CD14-positive monocyte (primary cell): ENCODE data around the gene TMEM129. TPM values are rescaled to one million over a fixed set of nuclear protein-coding genes. Genes with fewer than 3 reads are reported as not detected.
A peak's percentile ranks its signal among the peaks of the same experiment; 100 is the strongest.

Experiments used
- DNase-seq, 3 donors: peaks; one replicate each; pipeline ENCODE4 v3.0.0-alpha.2; 2011 to 2022
- H2AFZ ChIP-seq: 2 replicates; pipeline ENCODE4 v1.6.0; 2012; ENCODE audit warnings: mild to moderate bottlenecking, low read depth, low read length, inconsistent platforms; ENCODE audit not compliant: insufficient read depth, poor library complexity, severe bottlenecking
- H3K27ac ChIP-seq, 2 donors: 1 replicate in 1 of 2; 2 replicates in 1 of 2; pipeline ENCODE4 v1.5.1; 2012 to 2013; ENCODE audit warnings: low read length in 2 of 2, control low read depth in 1 of 2, inconsistent platforms in 1 of 2, low read depth in 1 of 2, mild to moderate bottlenecking in 1 of 2
- H3K27me3 ChIP-seq, 2 donors: one replicate each; pipeline versions ENCODE4 v1.6.0 to v1.6.1; 2011 to 2013; ENCODE audit warnings: low read length in 2 of 2; ENCODE audit not compliant: control insufficient read depth in 2 of 2, insufficient read depth in 2 of 2
- H3K36me3 ChIP-seq, 2 donors: replicated peaks in 1 of 2; 1 replicate in 1 of 2; 2 replicates in 1 of 2; pipeline versions ENCODE4 v1.5.1 to v1.6.1; 2012 to 2013; ENCODE audit warnings: low read length in 2 of 2, control low read depth in 1 of 2, inconsistent platforms in 1 of 2, mild to moderate bottlenecking in 1 of 2; ENCODE audit not compliant: insufficient read depth in 2 of 2, control insufficient read depth in 1 of 2
- H3K4me1 ChIP-seq, 2 donors: 1 replicate in 1 of 2; 2 replicates in 1 of 2; pipeline versions ENCODE4 v1.5.1 to v1.6.1; 2012 to 2013; ENCODE audit warnings: low read length in 2 of 2, control low read depth in 1 of 2, inconsistent platforms in 1 of 2, mild to moderate bottlenecking in 1 of 2, moderate library complexity in 1 of 2; ENCODE audit not compliant: insufficient read depth in 2 of 2, control insufficient read depth in 1 of 2
- H3K4me2 ChIP-seq: replicated peaks from 2 replicates; pipeline ENCODE3; 2012; ENCODE audit warnings: low read length, moderate library complexity, mild to moderate bottlenecking; ENCODE audit not compliant: poor library complexity, severe bottlenecking; ENCODE audit errors: extremely low read depth
- H3K4me3 ChIP-seq, 3 experiments: fragments of 200-600 bp in 1 of 3; sonication (generic) in 1 of 3; replicated peaks in 1 of 3; 1 replicate in 2 of 3; 2 replicates in 1 of 3; pipeline ENCODE4 v1.5.1; 2011 to 2013; ENCODE audit warnings: low read length in 3 of 3, mild to moderate bottlenecking in 3 of 3, control low read depth in 2 of 3, low read depth in 2 of 3, inconsistent platforms in 1 of 3, moderate library complexity in 1 of 3
- H3K79me2 ChIP-seq: 2 replicates; pipeline ENCODE4 v1.6.0; 2012; ENCODE audit warnings: mild to moderate bottlenecking, control low read depth, inconsistent platforms, low read length, moderate library complexity; ENCODE audit not compliant: insufficient read depth
- H3K9ac ChIP-seq: 2 replicates; pipeline ENCODE4 v1.6.0; 2017; ENCODE audit warnings: low read length, mild to moderate bottlenecking; ENCODE audit not compliant: insufficient read depth, poor library complexity, severe bottlenecking
- H3K9me3 ChIP-seq, 2 donors: replicated peaks in 1 of 2; 1 replicate in 1 of 2; 2 replicates in 1 of 2; pipeline versions ENCODE4 v1.5.1 to v1.6.1; 2012 to 2013; ENCODE audit warnings: low read length in 2 of 2, control low read depth in 1 of 2; ENCODE audit not compliant: control insufficient read depth in 1 of 2, insufficient read depth in 1 of 2
- H4K20me1 ChIP-seq: 2 replicates; pipeline ENCODE4 v1.6.0; 2012; ENCODE audit warnings: mild to moderate bottlenecking, low read length, control low read depth, moderate library complexity; ENCODE audit not compliant: insufficient read depth
- H3K27ac Mint-ChIP-seq, 7 donors: one replicate each; pipeline ENCODE4 v1.8.0; 2020; ENCODE audit warnings: mild to moderate bottlenecking in 7 of 7, mixed read lengths in 7 of 7, moderate library complexity in 6 of 7, inconsistent platforms in 2 of 7
- H3K27me3 Mint-ChIP-seq, 3 donors: one replicate each; pipeline ENCODE4 v1.8.0; 2021 to 2022; ENCODE audit warnings: low read depth in 3 of 3, mild to moderate bottlenecking in 3 of 3, mixed read lengths in 3 of 3, moderate library complexity in 3 of 3, inconsistent platforms in 1 of 3
- H3K36me3 Mint-ChIP-seq, 2 donors: one replicate each; pipeline ENCODE4 v1.8.0; 2020; ENCODE audit warnings: mixed read lengths in 2 of 2, inconsistent platforms in 1 of 2, mild to moderate bottlenecking in 1 of 2
- H3K4me1 Mint-ChIP-seq: one replicate; pipeline ENCODE4 v1.8.0; 2020; ENCODE audit warnings: mild to moderate bottlenecking, mixed read lengths
- H3K4me3 Mint-ChIP-seq, 2 donors: one replicate each; pipeline ENCODE4 v1.8.0; 2020; ENCODE audit warnings: mild to moderate bottlenecking in 2 of 2, mixed read lengths in 2 of 2, moderate library complexity in 1 of 2
- H3K9me3 Mint-ChIP-seq, 7 donors: one replicate each; pipeline ENCODE4 v1.8.0; 2020 to 2022; ENCODE audit warnings: mixed read lengths in 7 of 7, mild to moderate bottlenecking in 6 of 7, moderate library complexity in 6 of 7, inconsistent platforms in 2 of 7
- WGBS: methylation state at CpG from one replicate; pipeline ENCODE4 v1.1.5; 2013; ENCODE audit warnings: missing lambda C conversion rate; ENCODE audit not compliant: insufficient coverage; 5-methylcytosine and 5-hydroxymethylcytosine counted together
- intact Hi-C, 2 donors: fragments of 100-400 bp; cut with micrococcal nuclease; formaldehyde crosslinking; loops; one replicate each; pipeline versions ENCODE4 v1.15.0 to v1.15.1; 2023
- polyA plus RNA-seq, 3 donors: library from polyadenylated mRNA; depleted of rRNA in 1 of 3; unstranded in 2 of 3; stranded (reverse) in 1 of 3; fragments of 300-500 nt in 2 of 3; fragments of >200 nt in 1 of 3; fragmentation: Illumina TruSeq in 2 of 3; gene quantifications; 1 replicate in 2 of 3; 2 replicates in 1 of 3; pipeline ENCODE4 v1.2.3, GENCODE V29; 2012 to 2021
- TF ChIP-seq, protein P1 (sequence below): fragments of 200-600 bp; IDR thresholded peaks from one replicate; pipeline ENCODE4 v1.8.0; 2022; ENCODE audit warnings: antibody characterized with exemption, mild to moderate bottlenecking

TMEM129 gene
- polyA plus RNA-seq, 3 donors, result 22.4 to 40.2 (median 24.1) TPM

GRCh38 chr4:1743975-1744374, 22.9 kb upstream of the TMEM129 start:
- Mint-ChIP-seq H3K9me3 (peaks cover 0 to 6% (median 0%) of the 10 kb centered on the region in 7 donors), H3K27ac (peak overlapping the region in 4 of 7 donors; percentile 25 to 46 (median 34)), H3K4me1 (peaks cover 4% of the 10 kb centered on the region), H3K4me3 (no peak overlapping the region), H3K27me3 (peaks cover 1 to 6% (median 1%) of the 10 kb centered on the region in 3 donors), H3K36me3 (peaks cover 48 to 68% of the 10 kb centered on the region in 2 donors)
- peaks cover 5 to 6% of the 10 kb centered on the region in 2 donors for H3K4me1 ChIP-seq
- H3K27me3 ChIP-seq, result peaks cover 0 to 6% of the 10 kb centered on the region in 2 donors
- intact Hi-C loops, result no loop called here
- TF ChIP-seq, protein P1, sequence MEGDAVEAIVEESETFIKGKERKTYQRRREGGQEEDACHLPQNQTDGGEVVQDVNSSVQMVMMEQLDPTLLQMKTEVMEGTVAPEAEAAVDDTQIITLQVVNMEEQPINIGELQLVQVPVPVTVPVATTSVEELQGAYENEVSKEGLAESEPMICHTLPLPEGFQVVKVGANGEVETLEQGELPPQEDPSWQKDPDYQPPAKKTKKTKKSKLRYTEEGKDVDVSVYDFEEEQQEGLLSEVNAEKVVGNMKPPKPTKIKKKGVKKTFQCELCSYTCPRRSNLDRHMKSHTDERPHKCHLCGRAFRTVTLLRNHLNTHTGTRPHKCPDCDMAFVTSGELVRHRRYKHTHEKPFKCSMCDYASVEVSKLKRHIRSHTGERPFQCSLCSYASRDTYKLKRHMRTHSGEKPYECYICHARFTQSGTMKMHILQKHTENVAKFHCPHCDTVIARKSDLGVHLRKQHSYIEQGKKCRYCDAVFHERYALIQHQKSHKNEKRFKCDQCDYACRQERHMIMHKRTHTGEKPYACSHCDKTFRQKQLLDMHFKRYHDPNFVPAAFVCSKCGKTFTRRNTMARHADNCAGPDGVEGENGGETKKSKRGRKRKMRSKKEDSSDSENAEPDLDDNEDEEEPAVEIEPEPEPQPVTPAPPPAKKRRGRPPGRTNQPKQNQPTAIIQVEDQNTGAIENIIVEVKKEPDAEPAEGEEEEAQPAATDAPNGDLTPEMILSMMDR, result no peak
- H3K4me2 ChIP-seq, result no peak overlapping the region
- WGBS, result 95% methylated on average over 6 of the region's 6 CpGs
- no peak overlapping the region for H3K4me3 ChIP-seq
- no peak for DNase-seq
- peaks cover 56 to 68% of the 10 kb centered on the region in 2 donors for H3K36me3 ChIP-seq
- H3K27ac ChIP-seq, result no peak overlapping the region
- peaks cover 29% of the 10 kb centered on the region for H4K20me1 ChIP-seq
- no peaks in the 10 kb centered on the region for H3K9me3 ChIP-seq
- H3K9ac ChIP-seq, result no peak overlapping the region
- peaks cover 11% of the 10 kb centered on the region for H3K79me2 ChIP-seq
- H2AFZ ChIP-seq, result no peak overlapping the region

GRCh38 chr4:1743551-1743950, 22.4 kb upstream of the TMEM129 start:
- no peak overlapping the region for H2AFZ ChIP-seq
- peaks cover 29% of the 10 kb centered on the region for H4K20me1 ChIP-seq
- H3K79me2 ChIP-seq, result peaks cover 11% of the 10 kb centered on the region
- 91% methylated on average over 9 of the region's 12 CpGs for WGBS
- peaks cover 0 to 6% of the 10 kb centered on the region in 2 donors for H3K27me3 ChIP-seq
- DNase-seq, result no peak
- H3K27me3 Mint-ChIP-seq, result peaks cover 1 to 5% (median 1%) of the 10 kb centered on the region in 3 donors
- H3K9me3 Mint-ChIP-seq, result peaks cover 3 to 10% (median 4%) of the 10 kb centered on the region in 7 donors
- peaks cover 3 to 4% of the 10 kb centered on the region in 2 donors for H3K4me1 ChIP-seq
- peaks cover 4% of the 10 kb centered on the region for H3K4me1 Mint-ChIP-seq
- peaks cover 52 to 72% of the 10 kb centered on the region in 2 donors for H3K36me3 Mint-ChIP-seq
- no peak overlapping the region for H3K4me2 ChIP-seq
- intact Hi-C loops, result no loop called here
- H3K9ac ChIP-seq, result no peak overlapping the region
- TF ChIP-seq, protein P1, result no peak
- H3K4me3 Mint-ChIP-seq, result no peak overlapping the region
- peaks cover 61 to 73% of the 10 kb centered on the region in 2 donors for H3K36me3 ChIP-seq
- peaks cover 2% of the 10 kb centered on the region in 2 donors for H3K9me3 ChIP-seq
- no peak overlapping the region for H3K27ac ChIP-seq
- peak overlapping the region in 5 of 7 donors; percentile 0 to 86 (median 32) for H3K27ac Mint-ChIP-seq
- H3K4me3 ChIP-seq, result no peak overlapping the region
